ENCODE results near the gene SNRPA.

SNRPA gene

DNA sequence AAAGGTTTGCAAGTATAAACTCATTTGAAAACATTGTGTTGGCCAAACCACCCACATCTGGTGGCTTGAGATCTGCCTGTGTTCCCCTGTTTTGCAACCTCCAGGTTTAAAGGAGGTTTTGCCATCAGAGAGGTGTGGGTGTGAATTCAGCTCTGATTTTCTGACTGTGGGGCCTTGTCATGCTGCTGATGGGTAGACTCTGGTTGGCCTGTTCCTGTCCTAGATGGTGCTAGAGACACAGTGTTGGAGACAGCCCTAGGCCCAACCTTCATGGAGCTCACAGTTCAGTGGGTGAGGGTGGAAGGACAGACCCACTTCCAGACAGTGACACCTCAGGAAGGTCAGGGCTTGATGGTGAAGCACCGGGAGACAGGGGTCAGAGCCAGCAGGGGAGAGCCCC is 34.5 kb downstream of the SNRPA start:
- Histone ChIP-seq H3K36me3 (ENCODE audit: control insufficient read depth, insufficient read depth, low read length) (no peaks in the 10 kb centered on the region), H3K4me3 (ENCODE audit: low read depth, low read length) (no peak overlapping the region), H3K9me3 (ENCODE audit: control insufficient read depth, insufficient read depth, low read length) (no peaks in the 10 kb centered on the region), H3K27me3 (ENCODE audit: control insufficient read depth, insufficient read depth, low read length) (no peaks in the 10 kb centered on the region), H3K9ac (ENCODE audit: low read depth, low read length) (no peak overlapping the region), H3K4me1 (ENCODE audit: control insufficient read depth, insufficient read depth, low read length) (no peaks in the 10 kb centered on the region)

DNA sequence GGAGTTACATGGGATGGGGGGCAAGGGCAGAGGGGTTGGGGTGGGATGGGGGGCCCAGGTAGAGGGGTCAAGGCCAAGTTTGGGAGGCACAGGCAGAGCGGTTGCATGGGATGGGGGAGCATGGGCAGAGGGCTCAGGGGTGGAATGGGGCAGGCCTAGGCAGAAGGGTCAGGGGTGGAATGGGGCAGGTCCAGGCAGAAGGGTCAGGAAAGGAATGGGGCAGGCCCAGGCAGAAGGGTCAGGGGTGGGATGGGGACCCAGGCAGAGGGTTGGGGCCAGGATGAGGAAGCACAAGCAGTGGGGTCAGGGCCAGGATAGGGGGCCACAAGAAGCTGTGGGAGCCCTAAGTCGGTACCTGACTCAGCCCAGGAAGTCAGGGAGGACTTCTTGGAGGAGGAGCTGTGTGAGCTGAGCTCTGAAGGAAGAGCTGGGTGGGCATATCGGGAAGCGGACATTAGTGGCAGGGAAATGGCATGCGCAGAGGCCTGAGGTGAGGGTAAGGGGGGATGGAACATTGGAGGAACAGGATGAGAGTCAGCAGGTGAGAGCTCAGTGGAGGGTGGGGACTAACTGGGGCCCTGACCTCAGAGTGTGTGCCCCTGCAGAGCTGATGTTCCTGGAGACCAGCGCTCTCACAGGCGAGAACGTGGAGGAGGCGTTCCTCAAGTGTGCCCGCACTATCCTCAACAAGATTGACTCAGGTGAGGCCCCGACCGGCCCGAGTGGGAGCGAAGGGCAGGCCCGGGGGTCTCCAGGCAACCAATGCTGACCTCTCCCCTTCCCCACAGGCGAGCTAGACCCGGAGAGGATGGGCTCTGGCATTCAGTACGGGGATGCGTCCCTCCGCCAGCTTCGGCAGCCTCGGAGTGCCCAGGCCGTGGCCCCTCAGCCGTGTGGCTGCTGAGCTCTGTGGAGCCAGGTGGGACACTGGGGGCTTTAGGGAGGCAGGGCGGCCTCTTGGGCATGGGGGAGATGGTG is 35.3 kb downstream of the SNRPA start:
- Histone ChIP-seq H3K9ac (ENCODE audit: low read depth, low read length) (peak overlapping the region; percentile 24), H3K9me3 (ENCODE audit: control insufficient read depth, insufficient read depth, low read length) (no peaks in the 10 kb centered on the region), H3K4me1 (ENCODE audit: control insufficient read depth, insufficient read depth, low read length) (no peaks in the 10 kb centered on the region), H3K36me3 (ENCODE audit: control insufficient read depth, insufficient read depth, low read length) (no peaks in the 10 kb centered on the region), H3K4me3 (ENCODE audit: low read depth, low read length) (no peak overlapping the region), H3K27me3 (ENCODE audit: control insufficient read depth, insufficient read depth, low read length) (no peaks in the 10 kb centered on the region)

GRCh38 chr19:40791349-40791748 is 40.3 kb downstream of the SNRPA start:
- Histone ChIP-seq H3K27me3 (ENCODE audit: control insufficient read depth, insufficient read depth, low read length) (no peaks in the 10 kb centered on the region), H3K4me3 (ENCODE audit: low read depth, low read length) (no peak overlapping the region), H3K9me3 (ENCODE audit: control insufficient read depth, insufficient read depth, low read length) (no peaks in the 10 kb centered on the region), H3K4me1 (ENCODE audit: control insufficient read depth, insufficient read depth, low read length) (no peaks in the 10 kb centered on the region), H3K9ac (ENCODE audit: low read depth, low read length) (no peak overlapping the region), H3K36me3 (ENCODE audit: control insufficient read depth, insufficient read depth, low read length) (no peaks in the 10 kb centered on the region)

- Histone ChIP-seq H3K9ac (ENCODE audit: low read depth, low read length) (no peak overlapping the region), H3K4me3 (ENCODE audit: low read depth, low read length) (no peak overlapping the region), H3K27me3 (ENCODE audit: control insufficient read depth, insufficient read depth, low read length) (no peaks in the 10 kb centered on the region), H3K9me3 (ENCODE audit: control insufficient read depth, insufficient read depth, low read length) (no peaks in the 10 kb centered on the region), H3K36me3 (ENCODE audit: control insufficient read depth, insufficient read depth, low read length) (no peaks in the 10 kb centered on the region), H3K4me1 (ENCODE audit: control insufficient read depth, insufficient read depth, low read length) (no peaks in the 10 kb centered on the region)
Measured at GRCh38 chr19:40791996-40792395, 41.0 kb downstream of the SNRPA start.

DNA sequence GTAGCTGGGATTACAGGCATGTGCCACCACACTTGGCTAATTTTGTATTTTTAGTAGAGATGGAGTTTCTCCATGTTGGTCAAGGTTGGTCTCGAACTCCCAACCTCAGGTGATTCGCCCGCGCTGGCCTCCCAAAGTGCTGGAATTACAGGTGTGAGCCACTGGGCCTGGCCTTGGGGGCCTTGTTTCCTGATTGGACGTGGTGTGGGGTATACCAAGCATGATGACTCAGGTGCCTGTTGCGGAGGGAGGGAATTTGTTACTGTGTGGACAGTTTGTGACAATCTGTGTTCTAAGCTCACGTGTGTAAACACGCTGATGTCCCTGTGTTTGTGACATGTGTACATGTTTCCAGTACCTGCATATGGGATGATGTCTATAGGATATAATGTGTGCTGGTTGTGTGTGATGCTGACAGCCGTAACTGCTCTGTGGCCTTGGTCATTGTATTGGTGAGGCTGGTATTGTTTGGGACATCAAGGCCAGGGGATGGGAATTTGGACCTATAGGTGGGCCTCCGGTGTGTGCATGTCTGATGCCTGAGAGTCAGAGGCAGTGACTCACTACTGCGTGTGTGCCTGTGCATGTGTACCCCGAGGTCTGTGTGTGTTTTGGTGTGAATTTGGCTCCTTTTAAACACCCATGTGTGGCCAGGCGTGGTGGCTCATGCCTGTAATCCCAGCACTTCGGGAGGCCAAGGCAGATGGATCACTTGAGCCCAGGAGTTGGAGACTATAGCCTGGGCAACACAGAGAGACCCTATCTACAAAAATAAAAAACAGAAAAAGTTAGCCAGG is 46.4 kb downstream of the SNRPA start:
- H3K4me3 ChIP-seq (ENCODE audit: low read depth, low read length): no peak overlapping the region
- no peak overlapping the region for H3K9ac ChIP-seq (ENCODE audit: low read depth, low read length)
- H3K27me3 ChIP-seq (ENCODE audit: control insufficient read depth, insufficient read depth, low read length): no peaks in the 10 kb centered on the region
- H3K9me3 ChIP-seq (ENCODE audit: control insufficient read depth, insufficient read depth, low read length): no peaks in the 10 kb centered on the region
- H3K4me1 ChIP-seq (ENCODE audit: control insufficient read depth, insufficient read depth, low read length): peaks cover 4% of the 10 kb centered on the region
- H3K36me3 ChIP-seq (ENCODE audit: control insufficient read depth, insufficient read depth, low read length): peaks cover 18% of the 10 kb centered on the region

DNA sequence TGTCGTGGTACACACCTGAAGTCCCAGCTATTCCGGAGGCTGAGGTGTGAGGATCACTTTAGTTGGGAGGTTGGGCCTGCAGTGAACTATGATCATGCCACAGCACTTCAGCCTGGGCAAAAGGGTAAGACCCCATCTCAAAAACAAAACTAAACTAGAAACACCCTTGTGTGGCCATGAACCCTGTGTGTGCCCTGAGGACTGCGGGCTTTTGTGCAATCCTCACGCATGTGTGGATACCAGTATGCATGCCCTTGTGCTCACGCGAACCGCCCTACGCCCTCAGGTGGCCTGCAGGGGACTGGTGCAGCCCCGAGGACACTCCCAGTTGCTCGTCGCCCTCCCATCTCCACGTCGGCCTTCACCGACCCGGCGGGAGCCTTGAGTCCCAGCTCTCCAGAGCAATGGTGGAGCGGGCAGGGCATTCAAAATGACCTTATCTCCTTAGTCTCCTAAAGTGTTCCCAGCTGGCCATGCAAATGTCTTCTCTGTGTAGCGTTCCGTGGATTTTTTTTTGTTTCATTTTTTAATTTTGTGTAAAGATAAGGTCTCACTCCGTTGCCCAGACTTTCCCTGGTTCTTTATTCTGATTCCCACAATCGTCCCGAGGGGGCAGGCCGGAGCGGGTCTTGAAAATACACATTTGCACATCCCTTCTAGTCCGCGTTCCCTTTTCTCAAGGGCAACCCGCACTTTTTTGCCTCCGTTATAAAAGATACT is 47.1 kb downstream of the SNRPA start:
- H3K36me3 ChIP-seq (ENCODE audit: control insufficient read depth, insufficient read depth, low read length): peaks cover 24% of the 10 kb centered on the region
- H3K9me3 ChIP-seq (ENCODE audit: control insufficient read depth, insufficient read depth, low read length): no peaks in the 10 kb centered on the region
- peak overlapping the region; percentile 82 for H3K9ac ChIP-seq (ENCODE audit: low read depth, low read length)
- H3K4me1 ChIP-seq (ENCODE audit: control insufficient read depth, insufficient read depth, low read length): peaks cover 6% of the 10 kb centered on the region
- no peaks in the 10 kb centered on the region for H3K27me3 ChIP-seq (ENCODE audit: control insufficient read depth, insufficient read depth, low read length)
- H3K4me3 ChIP-seq (ENCODE audit: low read depth, low read length): peak overlapping the region; percentile 83

DNA sequence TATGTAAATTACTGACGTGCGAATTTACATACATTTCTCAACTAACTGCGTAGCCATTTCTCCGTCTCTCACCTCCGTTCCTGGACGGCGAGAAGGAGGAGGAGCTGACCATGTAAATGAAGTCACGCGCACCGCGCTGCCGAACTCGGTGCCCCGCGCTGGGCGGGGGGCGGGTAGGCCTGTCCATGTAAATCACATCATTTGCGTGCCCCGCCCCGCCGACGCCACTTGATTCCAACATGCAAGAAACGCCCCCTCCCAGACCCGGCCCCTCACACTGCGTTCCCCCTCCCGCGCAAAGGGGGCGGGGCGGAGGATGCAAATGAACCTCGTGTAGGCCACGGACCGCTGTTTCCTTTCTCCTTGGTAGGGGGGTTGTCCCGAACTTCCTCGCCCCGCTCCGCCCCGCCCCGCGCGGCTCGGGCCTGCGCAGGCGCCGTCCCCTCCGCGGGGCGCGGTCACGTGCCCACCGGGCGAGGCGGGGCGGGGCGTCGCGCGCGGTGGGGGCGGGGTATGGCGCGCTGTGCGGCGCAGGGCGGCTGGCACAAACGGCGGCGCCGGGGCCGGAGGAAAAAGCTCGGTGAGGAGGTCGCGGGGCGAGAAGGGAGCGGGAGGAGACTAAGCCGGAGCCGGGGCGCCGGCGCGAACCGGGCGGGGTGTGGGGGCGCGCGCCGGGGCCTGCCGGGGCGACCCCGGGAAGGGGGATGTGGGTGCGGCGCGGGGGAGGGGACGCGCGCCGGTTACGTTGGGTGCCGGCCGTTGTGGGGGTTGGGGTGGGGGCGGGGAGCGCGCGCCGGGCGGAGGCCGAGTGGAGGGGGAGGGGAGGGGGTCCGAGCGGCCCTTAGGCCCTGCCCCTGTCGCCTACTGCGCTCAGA is 47.9 kb downstream of the SNRPA start, which contains the start of gene EGLN2:
Gene EGLN2 (plus strand): TSS at position 509 of the 875 bp plus-strand sequence. CDS start 1,382 bp downstream, outside the sequence.
- peaks cover 13% of the 10 kb centered on the region for H3K4me1 ChIP-seq (ENCODE audit: control insufficient read depth, insufficient read depth, low read length)
- peaks cover 30% of the 10 kb centered on the region for H3K36me3 ChIP-seq (ENCODE audit: control insufficient read depth, insufficient read depth, low read length)

GRCh38 chr19:40799558-40800338 is 48.7 kb downstream of the SNRPA start:
- H3K4me1 ChIP-seq (ENCODE audit: control insufficient read depth, insufficient read depth, low read length): peaks cover 21% of the 10 kb centered on the region
- peaks cover 35% of the 10 kb centered on the region for H3K36me3 ChIP-seq (ENCODE audit: control insufficient read depth, insufficient read depth, low read length)

More for the DNA sequence above, 47.9 kb downstream of the SNRPA start, which contains the start of gene EGLN2:
- H3K4me3 ChIP-seq (ENCODE audit: low read depth, low read length): peak within 1 kb of the TSS; percentile 83
- H3K9ac ChIP-seq (ENCODE audit: low read depth, low read length): peak within 1 kb of the TSS; percentile 82
- no peaks in the 10 kb centered on the region for H3K9me3 ChIP-seq (ENCODE audit: control insufficient read depth, insufficient read depth, low read length)
- no peaks in the 10 kb centered on the region for H3K27me3 ChIP-seq (ENCODE audit: control insufficient read depth, insufficient read depth, low read length)

GRCh38 chr19:40800339-40800996 is 49.5 kb downstream of the SNRPA start:
- H3K9me3 ChIP-seq (ENCODE audit: control insufficient read depth, insufficient read depth, low read length): no peaks in the 10 kb centered on the region
- H3K9ac ChIP-seq (ENCODE audit: low read depth, low read length): peak overlapping the region; percentile 70
- H3K36me3 ChIP-seq (ENCODE audit: control insufficient read depth, insufficient read depth, low read length): peaks cover 42% of the 10 kb centered on the region
- H3K4me1 ChIP-seq (ENCODE audit: control insufficient read depth, insufficient read depth, low read length): peaks cover 23% of the 10 kb centered on the region
- peak overlapping the region; percentile 82 for H3K4me3 ChIP-seq (ENCODE audit: low read depth, low read length)
- H3K27me3 ChIP-seq (ENCODE audit: control insufficient read depth, insufficient read depth, low read length): no peaks in the 10 kb centered on the region

More at GRCh38 chr19:40799558-40800338, 48.7 kb downstream of the SNRPA start:
- Histone ChIP-seq H3K4me3 (ENCODE audit: low read depth, low read length) (peak overlapping the region; percentile 82), H3K27me3 (ENCODE audit: control insufficient read depth, insufficient read depth, low read length) (no peaks in the 10 kb centered on the region), H3K9me3 (ENCODE audit: control insufficient read depth, insufficient read depth, low read length) (no peaks in the 10 kb centered on the region), H3K9ac (ENCODE audit: low read depth, low read length) (peak overlapping the region; percentile 70)

DNA sequence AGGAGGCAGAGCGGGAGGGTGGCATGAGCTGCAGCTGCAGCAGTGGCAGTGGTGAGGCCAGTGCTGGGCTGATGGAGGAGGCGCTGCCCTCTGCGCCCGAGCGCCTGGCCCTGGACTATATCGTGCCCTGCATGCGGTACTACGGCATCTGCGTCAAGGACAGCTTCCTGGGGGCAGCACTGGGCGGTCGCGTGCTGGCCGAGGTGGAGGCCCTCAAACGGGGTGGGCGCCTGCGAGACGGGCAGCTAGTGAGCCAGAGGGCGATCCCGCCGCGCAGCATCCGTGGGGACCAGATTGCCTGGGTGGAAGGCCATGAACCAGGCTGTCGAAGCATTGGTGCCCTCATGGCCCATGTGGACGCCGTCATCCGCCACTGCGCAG is 50.0 kb downstream of the SNRPA start:
- no peak overlapping the region for H3K9ac ChIP-seq (ENCODE audit: low read depth, low read length)
- no peaks in the 10 kb centered on the region for H3K27me3 ChIP-seq (ENCODE audit: control insufficient read depth, insufficient read depth, low read length)
- H3K4me1 ChIP-seq (ENCODE audit: control insufficient read depth, insufficient read depth, low read length): peaks cover 29% of the 10 kb centered on the region
- H3K36me3 ChIP-seq (ENCODE audit: control insufficient read depth, insufficient read depth, low read length): peaks cover 43% of the 10 kb centered on the region
- no peaks in the 10 kb centered on the region for H3K9me3 ChIP-seq (ENCODE audit: control insufficient read depth, insufficient read depth, low read length)
- H3K4me3 ChIP-seq (ENCODE audit: low read depth, low read length): peak overlapping the region; percentile 32

All from iPS-15b (cell line).